ENCODE data around the gene LEKR1.
"Not testable (repeated sequence)": the region's sequence is repeated elsewhere in the genome, so short reads cannot be mapped to it uniquely, and the experiment has no call there.

LEKR1 gene

DNA sequence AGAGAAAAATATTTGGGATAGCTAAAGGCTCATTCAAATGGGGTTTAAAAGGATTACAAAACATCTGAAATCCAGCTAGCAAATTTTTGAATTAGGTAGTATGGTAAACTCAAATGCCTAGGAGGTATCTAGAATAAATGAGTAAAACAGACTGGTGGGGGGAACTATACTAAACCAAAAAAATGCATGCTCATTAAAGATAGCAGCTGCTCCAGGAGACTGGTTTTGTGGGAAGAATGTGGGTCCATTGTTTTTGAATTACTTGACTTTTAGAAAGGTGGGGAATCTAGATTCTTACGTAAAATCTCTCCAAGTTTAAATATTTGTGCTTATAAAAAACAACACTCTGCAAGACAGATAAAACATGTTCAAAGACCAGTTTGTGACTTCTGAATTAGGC lies 73.8 kb downstream of the LEKR1 start:
- DNase-seq (ENCODE audit: low read depth in 1 of 2, low spot score in 1 of 2) = no peak

DNA sequence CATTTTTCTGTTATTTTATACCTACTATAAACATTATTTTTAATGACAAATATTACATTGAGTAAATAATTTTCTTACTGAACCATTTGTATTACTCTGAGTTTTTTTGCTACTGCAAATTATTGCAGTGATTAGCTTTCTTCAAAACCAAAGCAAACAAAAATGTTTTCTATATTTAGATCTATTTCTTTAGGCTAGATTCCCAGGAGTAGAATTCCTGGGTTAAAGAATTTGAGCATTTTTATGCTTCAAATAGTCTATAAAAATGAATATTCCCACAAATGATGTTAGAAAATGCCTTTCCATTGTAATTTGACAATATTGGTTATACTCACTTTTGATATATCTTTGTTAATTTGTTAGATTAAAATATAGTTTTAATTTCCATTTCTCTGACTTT lies 76.8 kb downstream of the LEKR1 start:
- DNase-seq (ENCODE audit: low read depth in 1 of 2, low spot score in 1 of 2) = no peak

DNA sequence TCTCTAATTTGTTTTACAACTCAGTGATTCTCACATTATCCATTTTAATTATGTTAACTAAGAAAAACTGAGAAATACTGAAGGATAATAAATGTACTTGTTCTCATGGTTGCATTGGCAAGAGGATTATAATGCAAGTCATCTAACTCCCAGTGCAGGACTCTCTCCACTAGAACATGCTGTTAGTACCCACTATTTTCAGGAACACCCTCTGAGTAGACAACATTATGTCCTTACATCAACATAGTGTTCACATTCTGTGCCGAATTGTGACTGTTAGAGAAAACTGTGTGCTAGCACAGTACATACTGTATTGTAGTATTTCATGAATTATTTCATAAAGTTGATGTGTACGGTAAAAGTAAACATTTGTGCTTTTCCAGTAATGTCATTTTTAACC lies 80.1 kb downstream of the LEKR1 start:
- DNase-seq (ENCODE audit: low read depth in 1 of 2, low spot score in 1 of 2) = no peak

DNA sequence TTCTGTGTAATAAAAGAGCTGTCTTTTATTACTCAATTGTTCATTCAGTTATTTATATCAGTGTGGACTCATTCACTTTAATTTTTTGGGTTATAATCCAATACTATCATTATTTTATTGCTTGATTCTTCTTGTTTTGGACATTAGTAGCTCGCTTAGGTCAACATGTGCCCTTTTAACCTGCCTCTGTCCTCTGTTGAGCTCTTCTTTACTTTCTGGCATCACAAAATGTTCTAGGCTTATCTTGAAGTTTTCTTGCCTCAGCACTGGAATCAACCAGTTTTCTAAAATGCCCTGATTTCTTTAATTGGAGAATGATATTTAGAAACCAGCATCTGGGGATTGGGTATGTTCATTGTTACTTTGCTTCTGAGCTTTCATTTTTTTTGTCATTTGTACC lies 82.2 kb downstream of the LEKR1 start:
- no peak for DNase-seq (ENCODE audit: low read depth in 1 of 2, low spot score in 1 of 2)

DNA sequence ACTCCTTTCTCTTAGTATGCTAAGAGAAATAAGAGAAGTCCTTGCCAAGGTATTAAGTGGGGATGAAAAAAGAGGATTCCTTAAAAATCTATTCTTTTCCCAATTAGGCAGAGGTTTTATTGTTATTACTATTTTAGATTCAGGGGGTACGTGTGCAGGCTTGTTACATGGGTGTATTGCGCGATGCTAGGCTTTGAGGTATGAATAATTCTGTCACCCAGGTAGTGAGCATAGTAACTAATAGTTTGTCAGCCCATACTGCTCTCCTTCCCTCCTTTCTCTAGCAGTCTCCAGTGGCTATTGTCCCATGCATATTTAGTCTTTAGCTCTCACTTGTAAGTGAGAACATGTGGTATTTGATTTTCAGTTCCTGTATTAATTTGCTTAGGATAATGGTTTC lies 83.9 kb downstream of the LEKR1 start:
- DNase-seq (ENCODE audit: low read depth in 1 of 2, low spot score in 1 of 2) = no peak

DNA sequence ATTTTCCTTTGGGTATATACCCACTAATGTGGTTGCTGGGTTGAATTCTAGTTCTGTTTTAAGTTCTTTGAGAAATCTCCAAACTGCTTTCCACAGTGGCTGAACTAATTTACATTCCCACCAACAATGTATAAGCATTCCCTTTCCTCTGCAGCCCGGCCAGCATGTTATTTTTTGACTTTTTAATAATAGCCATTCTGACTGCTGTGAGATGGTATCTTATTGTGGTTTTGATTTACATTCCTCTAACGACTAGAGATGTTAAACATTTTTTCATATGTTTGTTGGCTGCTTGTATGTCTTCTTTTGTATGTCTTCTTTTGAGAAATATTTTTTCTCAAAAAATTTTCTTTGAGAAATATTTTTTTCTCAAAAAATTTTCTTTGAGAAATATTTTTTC lies 84.7 kb downstream of the LEKR1 start:
- not testable (repeated sequence) for DNase-seq (ENCODE audit: low read depth in 1 of 2, low spot score in 1 of 2)

DNA sequence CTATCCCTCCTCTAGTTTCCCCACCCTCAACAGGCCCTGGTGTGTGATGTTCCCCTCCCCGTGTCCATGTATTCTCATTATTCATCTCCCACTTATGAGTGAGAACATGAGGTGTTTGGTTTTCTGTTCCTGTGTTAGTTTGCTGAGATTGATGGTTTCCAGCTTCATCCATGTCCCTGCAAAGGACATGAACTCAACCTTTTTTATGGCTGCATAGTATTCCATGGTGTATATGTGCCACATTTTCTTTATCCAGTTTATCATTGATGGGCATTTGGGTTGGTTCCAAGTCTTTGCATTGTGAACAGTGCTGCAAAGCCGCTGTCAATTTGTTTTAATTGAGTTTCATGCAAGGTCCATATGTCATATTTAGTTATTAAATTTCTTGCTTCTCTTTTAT lies 88.1 kb downstream of the LEKR1 start:
- not testable (repeated sequence) for DNase-seq (ENCODE audit: low read depth in 1 of 2, low spot score in 1 of 2)

DNA sequence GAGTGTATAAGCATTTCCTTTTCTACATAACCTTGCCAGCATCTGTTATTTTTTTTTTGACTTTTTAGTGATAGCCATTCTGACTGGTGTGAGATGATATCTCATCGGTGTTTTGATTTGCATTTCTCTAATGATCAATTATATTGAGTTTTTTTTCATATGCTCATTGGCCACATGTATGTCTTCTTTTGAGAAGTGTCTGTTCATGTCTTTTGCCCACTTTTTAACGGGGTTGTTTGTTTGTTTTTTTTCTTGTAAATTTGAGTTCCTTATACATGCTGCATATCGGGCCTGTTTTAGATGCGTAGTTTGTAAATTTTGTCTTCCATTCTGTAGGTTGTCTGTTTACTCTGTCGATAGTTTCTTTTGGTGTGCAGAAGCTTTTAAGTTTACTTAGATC lies 89.2 kb downstream of the LEKR1 start:
- no peak for DNase-seq (ENCODE audit: low read depth in 1 of 2, low spot score in 1 of 2)

DNA sequence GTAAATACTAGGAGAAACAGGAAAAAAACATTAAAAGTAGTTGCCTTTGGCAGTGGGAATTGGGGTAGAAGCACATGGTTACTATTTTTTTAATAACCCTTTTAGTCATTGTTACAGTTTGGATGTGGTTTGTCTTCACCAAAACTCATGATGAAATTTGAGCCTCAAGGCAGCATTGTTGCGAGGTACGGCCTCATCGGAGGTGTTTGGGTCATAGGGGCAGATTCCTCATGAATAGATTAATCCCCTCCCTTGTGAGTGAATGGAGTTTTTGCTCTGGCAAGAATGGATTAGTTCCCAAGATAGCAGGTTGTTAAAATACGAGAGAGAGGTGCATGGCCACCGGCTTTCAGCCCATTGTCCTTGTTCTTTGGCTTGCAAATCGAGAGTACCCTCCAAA lies 92.6 kb downstream of the LEKR1 start:
- DNase-seq (ENCODE audit: low read depth in 1 of 2, low spot score in 1 of 2) = no peak

DNA sequence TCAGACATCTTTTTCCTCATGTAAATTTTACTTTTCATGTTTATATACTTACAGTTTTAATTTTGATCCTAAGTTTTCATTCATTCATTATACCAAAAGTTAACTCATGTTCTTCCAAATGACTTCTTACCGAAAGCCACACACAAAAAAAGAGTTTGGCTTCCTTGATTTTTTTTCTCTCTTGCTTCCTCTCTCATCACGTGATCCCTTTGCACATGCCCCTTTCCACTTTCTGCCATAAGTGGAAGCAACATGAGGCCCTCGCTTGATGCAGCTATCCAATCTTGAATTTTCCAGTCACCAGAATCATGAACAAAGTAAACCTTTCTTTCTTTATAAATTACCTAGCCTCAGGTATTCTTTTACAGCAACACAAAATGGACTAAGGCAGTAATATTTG lies 93.7 kb downstream of the LEKR1 start:
- DNase-seq (ENCODE audit: low read depth in 1 of 2, low spot score in 1 of 2) = no peak

DNA sequence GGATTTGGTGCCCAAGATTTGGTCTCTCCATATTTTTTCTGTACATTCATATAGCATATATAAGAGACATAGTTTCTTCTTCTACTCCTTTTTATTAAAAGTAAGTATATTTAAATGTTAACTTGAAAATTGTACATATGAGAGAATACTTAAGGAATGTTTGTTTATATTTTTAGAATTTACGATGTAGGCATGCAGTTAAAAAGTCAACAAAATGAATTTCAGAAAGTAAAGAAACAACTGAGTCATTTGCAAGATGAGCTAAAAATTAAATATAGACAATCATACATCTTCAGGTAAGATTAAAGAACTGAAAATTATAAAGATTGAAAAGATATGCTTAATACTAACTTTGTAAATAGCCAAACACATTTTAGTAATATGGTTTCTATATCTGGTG lies 94.2 kb downstream of the LEKR1 start:
- DNase-seq (ENCODE audit: low read depth in 1 of 2, low spot score in 1 of 2) = no peak

DNA sequence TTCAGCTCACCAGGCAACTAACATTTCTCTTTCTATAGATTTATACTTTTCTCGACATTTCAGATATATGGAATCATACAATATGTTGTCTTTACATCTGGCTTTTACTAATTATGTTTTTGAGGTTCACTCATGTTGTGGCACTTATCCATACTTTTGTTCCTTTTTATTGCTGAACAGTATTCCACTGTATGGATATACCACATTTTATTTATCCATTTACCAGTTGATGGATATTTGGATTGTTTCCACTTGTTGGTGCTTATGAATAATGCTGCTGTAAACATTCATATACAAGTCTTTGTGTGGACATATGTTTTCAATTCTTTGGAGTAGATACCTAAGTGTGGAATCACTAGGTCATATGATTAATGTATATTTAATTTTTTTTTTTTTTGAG lies 97.2 kb downstream of the LEKR1 start:
- DNase-seq (ENCODE audit: low read depth in 1 of 2, low spot score in 1 of 2) = no peak

DNA sequence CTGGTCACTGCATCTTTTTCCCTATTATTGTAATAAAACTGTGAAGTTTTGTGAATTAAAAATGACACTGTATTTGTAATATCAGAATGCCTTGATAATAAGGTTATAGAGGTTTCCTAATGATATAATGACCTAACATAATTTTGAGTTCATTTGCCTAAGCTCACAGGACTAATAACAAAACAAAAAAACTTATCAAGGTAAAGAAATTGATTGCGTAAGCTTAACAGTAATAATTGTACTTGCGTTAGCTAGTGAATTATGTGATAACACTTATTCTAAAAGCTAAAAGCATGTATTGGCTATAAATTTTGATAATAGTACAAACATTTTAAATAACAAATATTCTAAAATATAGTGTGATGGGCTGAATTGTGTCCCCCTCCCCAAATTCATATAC lies 112.6 kb downstream of the LEKR1 start:
- no peak for DNase-seq (ENCODE audit: low read depth in 1 of 2, low spot score in 1 of 2)

DNA sequence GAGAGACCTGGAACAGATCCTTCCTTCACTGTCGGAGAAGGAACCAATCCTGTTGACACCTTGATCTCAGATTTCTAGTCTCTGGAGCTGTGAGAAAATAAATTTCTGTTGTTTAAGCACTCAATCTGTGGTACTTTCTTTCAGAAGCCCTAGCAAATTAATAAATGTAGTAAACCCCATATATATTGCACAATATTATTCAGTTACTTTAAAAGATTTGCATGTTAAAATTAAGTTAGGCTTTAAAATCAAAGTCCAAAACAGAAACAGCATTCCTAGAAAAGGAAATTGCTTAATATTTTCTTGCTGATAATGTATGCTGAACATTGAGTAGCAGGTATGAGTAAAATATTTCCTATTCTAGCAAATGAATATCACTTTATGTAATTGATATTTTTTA lies 113.2 kb downstream of the LEKR1 start:
- no peak for DNase-seq (ENCODE audit: low read depth in 1 of 2, low spot score in 1 of 2)

DNA sequence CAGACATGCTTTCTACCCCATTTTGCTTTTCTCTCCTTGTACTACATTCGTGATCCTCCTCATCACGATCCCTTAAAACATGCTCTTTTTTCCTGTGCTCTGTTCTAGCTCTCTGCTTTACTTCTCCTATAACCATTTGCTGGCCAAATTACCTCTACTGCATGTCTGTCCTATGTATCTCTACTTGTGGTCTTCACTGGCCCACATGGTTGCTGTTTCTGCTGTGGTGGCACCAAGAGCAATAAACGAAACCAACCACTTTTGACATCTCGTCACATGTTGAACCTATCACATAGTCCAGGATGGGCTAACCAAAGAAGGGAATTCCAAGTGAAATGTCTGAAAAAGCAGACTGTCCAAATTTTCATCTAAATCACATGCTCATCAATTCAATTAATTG lies 115.2 kb downstream of the LEKR1 start:
- DNase-seq (ENCODE audit: low read depth in 1 of 2, low spot score in 1 of 2) = no peak

DNA sequence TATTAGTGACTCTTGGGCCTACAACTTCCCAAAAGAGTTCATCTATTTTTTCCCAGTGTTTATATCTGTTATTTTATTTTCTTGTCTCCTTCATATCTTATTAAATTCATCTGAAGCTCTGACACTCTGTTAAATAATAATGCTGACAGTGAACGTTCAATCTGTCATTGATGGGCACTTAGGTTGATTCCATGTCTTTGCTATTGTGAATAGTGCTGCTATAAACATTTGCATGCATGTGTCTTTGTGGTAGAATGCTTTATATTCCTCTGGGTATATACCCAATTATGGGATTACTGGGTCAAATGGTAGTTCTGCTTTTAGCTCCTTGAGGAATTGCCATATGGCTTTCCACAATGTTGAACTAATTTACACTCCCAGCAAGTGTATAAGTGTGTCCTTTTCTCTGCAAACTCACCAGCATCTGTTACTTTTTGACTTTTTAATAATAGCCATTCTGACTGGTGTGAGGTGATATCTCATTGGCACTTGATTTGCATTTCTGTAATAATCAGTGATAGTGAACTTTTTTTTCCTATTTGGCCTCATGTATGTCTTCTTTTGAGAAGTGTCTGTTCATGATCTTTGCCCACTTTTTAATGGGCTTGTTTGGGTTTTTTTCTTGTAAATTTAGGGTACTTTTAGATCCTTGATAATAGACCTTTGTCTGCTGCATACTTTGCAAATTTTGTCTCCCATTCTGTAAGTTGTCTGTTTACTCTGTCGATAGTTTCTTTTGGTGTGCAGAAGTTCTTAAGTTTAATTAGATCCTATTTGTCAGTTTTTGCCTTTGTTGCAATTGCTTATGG lies 122.5 kb downstream of the LEKR1 start:
- DNase-seq (ENCODE audit: low read depth in 1 of 2, low spot score in 1 of 2) = no peak

DNA sequence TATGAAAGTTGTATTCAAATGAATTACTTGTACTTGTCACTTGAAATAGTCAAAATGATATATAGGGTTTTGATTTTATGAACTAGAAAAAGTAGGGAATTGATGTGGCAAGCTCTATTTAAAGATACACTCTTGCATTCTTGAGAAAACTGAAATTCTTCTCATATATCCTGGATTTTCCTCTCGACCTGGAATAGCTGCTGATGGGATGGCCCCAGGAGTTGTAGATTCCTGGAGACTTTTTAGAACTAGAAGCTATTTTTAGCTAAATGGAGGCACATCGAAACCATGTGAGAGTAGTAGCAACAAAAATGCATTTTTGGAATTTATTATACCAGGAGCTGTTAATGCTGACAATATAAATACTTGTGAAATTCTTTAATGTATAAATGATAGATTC lies 125.9 kb downstream of the LEKR1 start:
- DNase-seq (ENCODE audit: low read depth in 1 of 2, low spot score in 1 of 2) = no peak

DNA sequence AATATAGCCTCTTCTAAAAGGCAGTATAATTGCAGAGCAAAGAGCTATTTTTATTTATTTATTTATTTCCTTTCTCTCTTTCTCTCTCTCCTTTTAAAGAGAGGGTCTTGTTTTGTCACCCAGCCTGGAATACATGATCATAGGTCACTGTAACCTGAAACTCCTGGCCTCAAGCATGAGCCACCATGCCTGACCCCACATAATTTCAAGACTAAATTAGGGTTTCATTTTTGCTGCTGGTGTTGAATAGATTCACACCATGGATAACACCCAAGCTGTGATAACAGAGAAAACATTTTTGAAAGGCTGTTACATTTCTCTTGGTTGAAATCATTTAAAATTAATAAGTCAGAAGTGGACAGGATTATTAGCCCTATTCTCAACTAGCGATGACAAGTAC lies 131.6 kb downstream of the LEKR1 start:
- no peak for DNase-seq (ENCODE audit: low read depth in 1 of 2, low spot score in 1 of 2)

DNA sequence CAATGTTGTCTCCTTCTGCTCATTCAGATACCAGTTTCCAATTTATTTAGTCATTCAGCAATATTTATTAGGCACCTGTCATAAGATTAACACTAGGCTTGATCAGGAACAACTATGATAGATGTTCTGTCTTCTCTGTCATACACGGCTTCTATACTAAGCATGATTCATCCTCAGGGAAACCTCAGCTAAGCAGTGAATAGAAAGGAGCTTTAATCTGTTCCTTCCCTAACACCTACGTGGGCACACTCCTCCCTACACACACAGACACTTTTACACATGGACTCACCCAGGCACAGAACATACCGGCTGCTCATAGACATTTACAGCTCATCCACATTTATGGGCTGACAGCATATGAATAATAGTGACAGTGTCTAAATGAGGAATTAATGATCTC lies 136.9 kb downstream of the LEKR1 start:
- DNase-seq (ENCODE audit: low read depth in 1 of 2, low spot score in 1 of 2) = no peak

DNA sequence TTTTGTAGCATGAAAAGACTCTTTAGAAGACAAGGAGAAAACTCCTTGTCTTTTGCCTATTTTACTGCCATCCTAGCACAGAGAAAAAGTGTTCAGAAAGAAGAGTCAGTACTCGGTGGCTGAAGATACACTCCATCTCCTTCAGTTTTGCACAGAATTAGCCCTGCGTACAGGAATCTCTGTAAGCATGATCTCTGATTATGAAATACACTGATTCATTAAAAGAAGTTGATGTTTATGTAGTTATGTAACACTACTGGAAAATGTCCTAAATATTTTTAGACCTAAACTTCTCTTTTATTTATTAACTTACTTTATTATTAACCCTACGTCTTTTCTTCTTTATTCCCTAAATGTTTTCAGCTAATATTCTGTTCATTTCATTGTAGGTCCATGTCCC lies 138.4 kb downstream of the LEKR1 start:
- DNase-seq (ENCODE audit: low read depth in 1 of 2, low spot score in 1 of 2) = no peak

DNA sequence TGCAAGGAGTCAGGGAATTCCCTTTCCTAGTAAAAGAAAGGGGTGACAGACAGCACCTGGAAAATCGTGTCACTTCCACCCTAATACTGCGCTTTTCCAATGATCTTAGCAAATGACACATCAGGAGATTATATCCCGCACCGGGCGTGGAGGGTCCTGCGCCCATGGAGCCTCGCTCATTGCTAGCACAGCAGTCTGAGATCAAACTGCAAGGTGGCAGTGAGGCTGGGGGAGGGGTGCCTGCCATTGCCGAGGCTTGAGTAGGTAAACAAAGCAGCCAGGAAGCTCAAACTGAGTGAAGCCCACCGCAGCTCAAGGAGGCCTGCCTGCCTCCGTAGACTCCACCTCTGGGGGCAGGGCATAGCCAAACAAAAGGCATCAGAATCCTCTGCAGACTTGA lies 140.2 kb downstream of the LEKR1 start:
- not testable (repeated sequence) for DNase-seq (ENCODE audit: low read depth in 1 of 2, low spot score in 1 of 2)

DNA sequence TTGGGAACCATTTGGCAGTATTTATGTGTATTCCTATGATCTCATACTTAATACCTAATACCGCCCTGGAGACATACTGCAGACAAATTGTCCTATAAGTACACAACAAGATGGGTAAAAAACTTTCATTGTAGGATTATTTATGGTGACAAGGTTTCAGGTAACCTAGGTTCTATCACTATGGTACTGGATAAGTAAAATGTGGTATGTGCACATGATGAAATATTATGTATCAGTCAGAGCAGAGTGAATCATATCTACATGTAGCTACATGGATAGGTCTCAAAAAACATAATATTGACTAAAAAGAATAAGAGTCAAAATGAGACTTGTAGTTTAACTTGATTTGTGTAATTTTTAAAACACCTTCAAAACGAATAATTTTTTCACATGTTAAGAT lies 147.8 kb downstream of the LEKR1 start:
- DNase-seq (ENCODE audit: low read depth in 1 of 2, low spot score in 1 of 2) = no peak

DNA sequence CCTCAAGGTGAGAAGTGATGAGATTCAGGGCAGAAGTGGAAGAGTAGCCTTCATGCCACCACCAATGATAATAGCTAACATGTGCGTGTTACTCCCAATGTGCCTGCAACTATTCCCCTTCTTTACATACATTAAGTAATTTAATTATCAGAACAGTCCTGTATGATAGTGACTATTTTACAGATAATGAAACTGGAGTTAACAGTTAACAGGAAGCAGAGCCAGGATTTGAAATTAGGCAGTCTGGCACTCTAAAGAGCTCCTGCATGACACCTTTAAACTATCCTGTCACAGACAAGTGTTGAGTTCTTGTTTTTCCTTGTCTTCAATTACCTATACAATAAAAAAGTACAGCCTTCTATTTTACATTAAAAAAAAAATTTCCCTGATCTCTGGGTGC lies 148.8 kb downstream of the LEKR1 start:
- no peak for DNase-seq (ENCODE audit: low read depth in 1 of 2, low spot score in 1 of 2)

DNA sequence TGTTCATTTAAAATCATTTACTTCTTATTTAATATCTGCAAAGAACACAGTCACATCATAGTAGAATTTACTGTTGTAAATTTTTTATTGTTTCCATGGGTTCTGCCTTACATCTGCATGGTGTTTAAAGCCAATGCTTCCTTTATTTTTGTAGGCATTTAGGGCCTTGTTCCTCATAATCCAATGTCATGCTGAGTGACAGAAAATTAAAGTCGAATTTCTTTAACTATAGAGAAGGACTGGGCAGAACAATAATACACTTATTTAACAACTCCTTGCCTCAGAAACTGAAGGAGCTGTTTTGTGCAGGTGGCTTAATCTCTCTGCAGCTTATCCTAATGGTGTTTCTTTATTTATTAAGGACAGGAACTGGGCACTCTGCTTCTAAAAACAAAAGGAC lies 149.6 kb downstream of the LEKR1 start:
- no peak for DNase-seq (ENCODE audit: low read depth in 1 of 2, low spot score in 1 of 2)
